Lower lobe of right lung (tissue), 2 donors: ENCODE measurements around the gene MCAT. TPM values are rescaled to one million over a fixed set of nuclear protein-coding genes. Genes with fewer than 3 reads are reported as not detected.

Experiments used
- ATAC-seq, 2 donors: fragments of 200-7000 bp; cut with Tn5 transposase; one replicate each; pipeline ENCODE4 v1.9.1; 2020 to 2022; ENCODE audit warnings: mild to moderate bottlenecking in 2 of 2, moderate library complexity in 2 of 2
- DNase-seq: peaks from one replicate; pipeline ENCODE4 v3.0.0-alpha.2; 2020
- H3K27ac ChIP-seq: fragments of 200-600 bp; one replicate; pipeline ENCODE4 v1.8.0; 2022
- H3K27me3 ChIP-seq: fragments of 200-600 bp; one replicate; pipeline ENCODE4 v1.8.0; 2022; ENCODE audit warnings: low read depth
- H3K36me3 ChIP-seq: fragments of 200-600 bp; one replicate; pipeline ENCODE4 v1.8.0; 2022; ENCODE audit warnings: mild to moderate bottlenecking
- H3K4me1 ChIP-seq: fragments of 200-600 bp; one replicate; pipeline ENCODE4 v1.8.0; 2022
- H3K4me3 ChIP-seq: fragments of 200-600 bp; one replicate; pipeline ENCODE4 v1.8.0; 2022; ENCODE audit warnings: mild to moderate bottlenecking
- H3K9me3 ChIP-seq: fragments of 200-600 bp; one replicate; pipeline ENCODE4 v1.8.0; 2022
- CTCF ChIP-seq: fragments of 200-600 bp; IDR thresholded peaks from one replicate; pipeline ENCODE4 v1.8.0; 2022; ENCODE audit warnings: antibody characterized with exemption, mild to moderate bottlenecking
- intact Hi-C: fragments of 100-400 bp; cut with DNase I; formaldehyde crosslinking; loops from one replicate; pipeline ENCODE4 v1.11.0; 2022
- long read RNA-seq: library from polyadenylated mRNA; unstranded; transcript quantifications from one replicate; pipeline ENCODE4 v2.0.0, GENCODE V29; 2021
- total RNA-seq: library from RNA; stranded (reverse); fragmentation: NEBNext Ultra II Directional; extraction: Animal tissue kit (Norgen Biotek cat#: 25700); gene quantifications from one replicate; pipeline ENCODE4 v1.2.1, GENCODE V29; 2021
- donor health status: DM: no; HTN: yes; CAD: no; lungs with severe emphysema.

Gene MCAT
- total RNA-seq: 11.7 TPM
- long read RNA-seq, transcript MCAT-201 (4 exons, 2,056 nt): major isoform, 7 of 15 reads
- long read RNA-seq, transcript MCAT-202 (3 exons, 1,134 nt): minor isoform, 6 of 15 reads
- long read RNA-seq, partial matches to known transcripts: 1 of 15 reads
- long read RNA-seq, other reads (novel, unspliced or antisense): 1 of 15 reads

- Histone ChIP-seq H3K36me3 (peaks cover 27% of the 10 kb centered on the region), H3K4me3 (peak within 1 kb of the TSS; percentile 99), H3K4me1 (peaks cover 28% of the 10 kb centered on the region), H3K27me3 (no peaks in the 10 kb centered on the region), H3K27ac (peak within 1 kb of the TSS; percentile 86), H3K9me3 (no peaks in the 10 kb centered on the region)
- ATAC-seq: peak; percentile 92 to 95
- no peak for TF ChIP-seq CTCF
- intact Hi-C loops: no loop called here
- peak; percentile 89 for DNase-seq
Observed at GRCh38 chr22:43142880-43143562, at the start of gene MCAT. Gene MCAT (minus strand): TSS chr22:43143398. CDS start chr22:43143348, 50 bp downstream.

- intact Hi-C loops: no loop called here
- no peak for TF ChIP-seq CTCF
- ATAC-seq: no peak
- peaks cover 5% of the 10 kb centered on the region for H3K4me1 ChIP-seq
- H3K36me3 ChIP-seq: no peaks in the 10 kb centered on the region
- no peaks in the 10 kb centered on the region for H3K27me3 ChIP-seq
- no peak for DNase-seq
- no peak overlapping the region for H3K27ac ChIP-seq
- H3K9me3 ChIP-seq: no peaks in the 10 kb centered on the region
- H3K4me3 ChIP-seq: no peak overlapping the region
Observed at GRCh38 chr22:43191831-43192230, 48.6 kb upstream of the MCAT start.

- no peaks in the 10 kb centered on the region for H3K9me3 ChIP-seq
Observed at GRCh38 chr22:43188829-43189545, 45.8 kb upstream of the MCAT start.

GRCh38 chr22:43187171-43188099 is 44.2 kb upstream of the MCAT start:
- no peaks in the 10 kb centered on the region for H3K36me3 ChIP-seq
- H3K27me3 ChIP-seq: no peaks in the 10 kb centered on the region
- H3K27ac ChIP-seq: peak overlapping the region; percentile 90
- peak overlapping the region; percentile 58 for H3K4me3 ChIP-seq
- TF ChIP-seq CTCF: peak; percentile 67
- intact Hi-C loops: no loop called here
- DNase-seq (peak; percentile 98), ATAC-seq (peak; percentile 95 to 97)
- H3K4me1 ChIP-seq: peaks cover 19% of the 10 kb centered on the region
- no peaks in the 10 kb centered on the region for H3K9me3 ChIP-seq

More at GRCh38 chr22:43188829-43189545, 45.8 kb upstream of the MCAT start:
- DNase-seq (no peak), ATAC-seq (no peak)
- H3K36me3 ChIP-seq: no peaks in the 10 kb centered on the region
- no peak for TF ChIP-seq CTCF
- no peaks in the 10 kb centered on the region for H3K27me3 ChIP-seq
- peaks cover 19% of the 10 kb centered on the region for H3K4me1 ChIP-seq
- no peak overlapping the region for H3K27ac ChIP-seq
- no peak overlapping the region for H3K4me3 ChIP-seq
- intact Hi-C loops: no loop called here
